Activated naive CD8-positive, alpha-beta T cell treated with anti-CD3 and anti-CD28 coated beads for 36 hours (primary cell): Measurements from ENCODE around the gene SMOC2. TPM values are rescaled to one million over a fixed set of nuclear protein-coding genes. Genes with fewer than 3 reads are reported as not detected.
"Not testable (repeated sequence)": the region's sequence is repeated elsewhere in the genome, so short reads cannot be mapped to it uniquely, and the experiment has no call there.

Experiments used
- DNase-seq: peaks from one replicate; pipeline ENCODE4 v3.0.0; 2021
- H3K27ac Mint-ChIP-seq: one replicate; pipeline ENCODE4 v1.8.0; 2022; ENCODE audit warnings: mild to moderate bottlenecking, moderate library complexity, mixed read lengths
- H3K27me3 Mint-ChIP-seq: one replicate; pipeline ENCODE4 v1.8.0; 2022; ENCODE audit warnings: mild to moderate bottlenecking, mixed read lengths
- H3K36me3 Mint-ChIP-seq: one replicate; pipeline ENCODE4 v1.8.0; 2021; ENCODE audit warnings: mild to moderate bottlenecking, mixed read lengths
- H3K4me1 Mint-ChIP-seq: one replicate; pipeline ENCODE4 v1.8.0; 2021; ENCODE audit warnings: mixed read lengths
- H3K4me3 Mint-ChIP-seq: one replicate; pipeline ENCODE4 v1.8.0; 2022; ENCODE audit warnings: mild to moderate bottlenecking, moderate library complexity, mixed read lengths
- H3K9me3 Mint-ChIP-seq: one replicate; pipeline ENCODE4 v1.8.0; 2022; ENCODE audit warnings: mixed read lengths
- total RNA-seq, 2 experiments: library from RNA; stranded (reverse); gene quantifications; one replicate each; pipeline ENCODE4 v1.2.3, GENCODE V29; 2021

SMOC2 gene
- total RNA-seq, 2 experiments from 2014 or later: not detected

DNA sequence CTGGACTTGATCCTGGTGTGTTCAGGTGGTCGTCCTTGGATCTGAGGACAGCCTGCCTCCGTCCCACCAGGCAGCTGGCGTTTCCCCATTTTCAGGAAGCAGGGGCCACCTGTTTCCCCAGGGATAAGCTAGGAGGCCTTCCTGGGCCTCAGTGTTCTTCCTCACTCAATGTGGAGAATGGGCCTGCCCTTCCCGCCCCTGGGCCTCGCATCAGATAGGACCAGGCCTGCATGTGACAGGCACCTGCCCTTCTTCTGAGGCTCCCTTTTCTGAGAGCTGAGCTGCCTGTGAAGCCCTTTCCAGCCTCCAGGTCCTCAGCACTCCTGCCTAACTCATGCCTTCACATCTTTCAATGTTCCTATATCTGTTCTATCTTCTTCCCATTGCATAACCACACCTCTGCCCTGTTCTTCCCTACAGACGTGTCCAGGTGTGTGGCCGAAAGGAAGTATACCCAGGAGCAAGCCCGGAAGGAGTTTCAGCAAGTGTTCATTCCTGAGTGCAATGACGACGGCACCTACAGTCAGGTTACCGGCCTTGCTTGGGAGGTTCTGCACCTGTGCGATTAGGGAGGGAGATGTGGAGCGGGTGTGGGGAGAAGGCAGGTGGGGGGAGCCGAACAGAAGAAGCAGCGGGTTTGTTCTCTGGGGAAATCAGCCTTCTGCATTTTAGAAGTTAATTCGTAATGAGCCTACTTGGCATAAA, 85.1 kb downstream of the SMOC2 start:
- DNase-seq: no peak
- Mint-ChIP-seq H3K27ac (no peak overlapping the region), H3K9me3 (no peaks in the 10 kb centered on the region)

DNA sequence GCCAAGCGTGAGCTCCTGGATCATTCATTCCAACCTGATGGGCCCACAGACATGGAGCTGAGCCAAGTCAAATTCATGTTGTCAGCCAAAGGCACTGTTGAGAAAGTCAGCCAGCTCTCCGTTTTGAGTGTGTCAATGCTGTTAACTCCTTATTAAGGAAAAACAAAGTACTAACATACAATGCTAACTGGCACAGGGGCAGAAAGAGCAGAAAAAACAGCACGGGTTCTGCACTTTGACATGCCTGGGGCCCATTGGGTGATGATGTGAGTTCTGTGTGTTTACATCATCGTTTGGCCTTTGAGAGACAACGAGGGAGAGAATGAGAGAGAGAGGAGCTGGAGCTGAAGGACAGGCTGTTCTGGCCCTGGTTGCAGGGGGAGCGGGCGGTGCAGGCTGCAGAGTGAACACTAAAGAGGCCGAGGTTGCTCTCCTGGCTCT, 85.9 kb downstream of the SMOC2 start:
- Mint-ChIP-seq H3K9me3 (no peaks in the 10 kb centered on the region), H3K4me3 (no peak overlapping the region), H3K4me1 (no peaks in the 10 kb centered on the region), H3K36me3 (no peaks in the 10 kb centered on the region), H3K27me3 (no peaks in the 10 kb centered on the region), H3K27ac (no peak overlapping the region)
- no peak for DNase-seq

More for the DNA sequence above, 85.1 kb downstream of the SMOC2 start:
- Mint-ChIP-seq H3K4me1 (no peaks in the 10 kb centered on the region), H3K4me3 (no peak overlapping the region), H3K27me3 (no peaks in the 10 kb centered on the region), H3K36me3 (no peaks in the 10 kb centered on the region)

DNA sequence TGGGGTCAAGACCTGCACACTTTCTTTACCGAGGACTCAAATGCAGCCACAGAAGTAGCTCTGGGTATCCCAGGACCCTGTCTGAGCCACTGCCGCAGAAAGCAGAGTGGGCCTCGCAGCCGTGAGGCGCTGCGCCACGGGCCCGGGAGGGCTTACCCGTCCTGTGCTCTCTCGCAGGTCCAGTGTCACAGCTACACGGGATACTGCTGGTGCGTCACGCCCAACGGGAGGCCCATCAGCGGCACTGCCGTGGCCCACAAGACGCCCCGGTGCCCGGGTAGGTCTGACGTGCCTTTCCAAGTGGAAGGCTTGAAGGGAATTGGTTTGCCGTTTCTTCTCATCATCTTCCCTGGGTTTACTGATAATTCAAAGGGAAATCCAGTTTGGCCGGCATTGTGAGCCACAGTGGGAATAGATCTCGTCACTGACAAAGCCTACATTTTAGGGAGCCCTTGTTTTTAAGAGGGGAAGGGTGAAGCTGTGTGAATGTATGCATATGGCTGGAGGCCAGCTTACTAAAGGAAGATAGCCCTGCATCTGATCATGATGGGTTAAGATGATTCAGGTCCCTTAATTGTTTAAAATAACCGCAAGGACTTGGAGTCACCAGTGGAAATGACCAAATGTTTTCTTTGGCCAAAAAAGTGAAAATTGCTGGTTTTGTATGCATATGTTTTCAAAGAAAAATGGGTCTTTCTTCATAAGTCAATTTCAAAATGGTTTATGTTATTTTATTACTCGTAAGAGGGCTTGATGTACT, 86.6 kb downstream of the SMOC2 start:
- H3K4me1 Mint-ChIP-seq: no peaks in the 10 kb centered on the region
- no peaks in the 10 kb centered on the region for H3K36me3 Mint-ChIP-seq
- no peaks in the 10 kb centered on the region for H3K27me3 Mint-ChIP-seq
- H3K4me3 Mint-ChIP-seq: no peak overlapping the region
- no peaks in the 10 kb centered on the region for H3K9me3 Mint-ChIP-seq
- H3K27ac Mint-ChIP-seq: no peak overlapping the region
- no peak for DNase-seq

GRCh38 chr6:168528474-168529095, 87.6 kb downstream of the SMOC2 start:
- Mint-ChIP-seq H3K4me3 (no peak overlapping the region), H3K27ac (no peak overlapping the region), H3K36me3 (no peaks in the 10 kb centered on the region), H3K27me3 (no peaks in the 10 kb centered on the region), H3K9me3 (no peaks in the 10 kb centered on the region), H3K4me1 (peaks cover 2% of the 10 kb centered on the region)
- DNase-seq: no peak

- no peak for DNase-seq
- Mint-ChIP-seq H3K27me3 (no peaks in the 10 kb centered on the region), H3K9me3 (no peaks in the 10 kb centered on the region), H3K4me3 (no peak overlapping the region), H3K4me1 (peaks cover 2% of the 10 kb centered on the region), H3K27ac (no peak overlapping the region), H3K36me3 (no peaks in the 10 kb centered on the region)
These were observed 88.2 kb downstream of the SMOC2 start for GRCh38 chr6:168529214-168529613.

DNA sequence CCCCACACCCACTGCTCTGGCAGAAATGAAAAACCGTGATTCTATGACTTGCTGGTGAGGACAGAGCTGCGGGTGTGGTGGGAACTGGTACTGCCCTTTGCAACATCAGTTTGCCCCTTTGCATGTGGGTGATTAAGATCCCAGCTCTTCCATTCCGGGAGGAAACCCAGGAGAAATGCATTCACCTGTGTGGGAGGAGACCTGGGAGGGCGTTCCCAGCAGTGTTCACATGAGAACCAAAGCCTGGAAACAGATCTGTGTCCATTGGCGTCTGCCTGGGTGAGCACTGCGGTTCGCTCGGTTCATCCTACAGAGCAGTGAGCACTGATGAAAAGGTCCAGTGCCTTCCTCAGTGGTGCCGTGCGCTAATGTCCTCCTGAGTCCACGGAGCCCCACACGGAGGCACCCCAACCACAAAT, 89.7 kb downstream of the SMOC2 start:
- Mint-ChIP-seq H3K27me3 (no peaks in the 10 kb centered on the region), H3K4me1 (peaks cover 2% of the 10 kb centered on the region), H3K36me3 (no peaks in the 10 kb centered on the region)

DNA sequence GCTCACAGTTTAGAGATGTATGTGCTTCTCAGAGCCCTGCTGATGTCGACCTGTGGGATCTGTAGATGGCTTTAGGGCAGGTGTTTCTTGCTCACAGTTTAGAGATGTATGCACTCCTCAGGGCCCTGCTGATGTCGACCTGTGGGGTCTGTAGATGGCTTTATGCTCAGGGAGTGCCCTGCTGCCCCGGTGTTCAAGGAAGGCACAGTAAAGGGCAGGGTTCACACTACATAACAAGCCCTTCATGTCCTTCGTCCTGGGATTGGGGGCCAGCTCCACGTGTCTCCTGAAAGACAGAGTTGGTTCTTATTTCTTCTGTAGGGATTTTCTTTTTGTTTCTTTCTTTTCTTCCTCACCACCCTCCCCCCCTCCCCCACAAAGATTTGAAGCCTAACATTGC, 91.1 kb downstream of the SMOC2 start:
- Mint-ChIP-seq H3K36me3 (no peaks in the 10 kb centered on the region), H3K4me3 (no peak overlapping the region), H3K27me3 (no peaks in the 10 kb centered on the region), H3K4me1 (peaks cover 2% of the 10 kb centered on the region), H3K9me3 (no peaks in the 10 kb centered on the region), H3K27ac (no peak overlapping the region)
- DNase-seq: no peak

More for the DNA sequence above, 89.7 kb downstream of the SMOC2 start:
- Mint-ChIP-seq H3K4me3 (no peak overlapping the region), H3K9me3 (no peaks in the 10 kb centered on the region), H3K27ac (no peak overlapping the region)
- no peak for DNase-seq

- no peak overlapping the region for H3K27ac Mint-ChIP-seq
- no peaks in the 10 kb centered on the region for H3K9me3 Mint-ChIP-seq
- peaks cover 2% of the 10 kb centered on the region for H3K4me1 Mint-ChIP-seq
- no peak for DNase-seq
- no peaks in the 10 kb centered on the region for H3K27me3 Mint-ChIP-seq
- no peak overlapping the region for H3K4me3 Mint-ChIP-seq
- no peaks in the 10 kb centered on the region for H3K36me3 Mint-ChIP-seq
These were observed 92.4 kb downstream of the SMOC2 start for GRCh38 chr6:168533414-168533813.

DNA sequence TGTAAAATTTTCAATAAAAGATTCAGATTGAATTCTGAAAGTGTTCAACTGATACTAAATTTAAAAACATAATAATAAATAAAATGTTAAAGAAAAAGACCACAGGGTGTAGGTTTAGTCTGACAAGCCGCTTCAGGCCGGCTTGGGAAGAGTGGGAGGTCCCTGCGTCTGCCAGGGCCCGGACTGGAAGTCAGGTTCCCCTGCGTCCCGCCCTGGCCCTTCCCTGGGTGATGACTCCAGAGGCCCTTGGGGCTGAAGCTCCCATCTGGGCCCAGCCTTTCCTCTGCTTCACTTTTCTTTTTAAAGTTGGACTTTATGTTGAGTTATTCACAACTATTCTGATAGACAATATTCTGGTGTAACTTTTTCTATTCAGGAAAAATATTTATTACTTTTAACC, 93.3 kb downstream of the SMOC2 start:
- no peak overlapping the region for H3K27ac Mint-ChIP-seq

GRCh38 chr6:168535711-168536110, 94.7 kb downstream of the SMOC2 start:
- H3K4me1 Mint-ChIP-seq: peaks cover 2% of the 10 kb centered on the region
- H3K36me3 Mint-ChIP-seq: no peaks in the 10 kb centered on the region
- no peaks in the 10 kb centered on the region for H3K9me3 Mint-ChIP-seq
- H3K27me3 Mint-ChIP-seq: peaks cover 8% of the 10 kb centered on the region
- no peak for DNase-seq
- H3K27ac Mint-ChIP-seq: no peak overlapping the region
- no peak overlapping the region for H3K4me3 Mint-ChIP-seq

More for the DNA sequence above, 93.3 kb downstream of the SMOC2 start:
- Mint-ChIP-seq H3K4me3 (no peak overlapping the region), H3K9me3 (no peaks in the 10 kb centered on the region), H3K36me3 (no peaks in the 10 kb centered on the region), H3K4me1 (peaks cover 2% of the 10 kb centered on the region), H3K27me3 (no peaks in the 10 kb centered on the region)
- no peak for DNase-seq

GRCh38 chr6:168536196-168536595, 95.2 kb downstream of the SMOC2 start:
- no peak overlapping the region for H3K27ac Mint-ChIP-seq
- peaks cover 12% of the 10 kb centered on the region for H3K27me3 Mint-ChIP-seq
- no peaks in the 10 kb centered on the region for H3K9me3 Mint-ChIP-seq
- H3K36me3 Mint-ChIP-seq: no peaks in the 10 kb centered on the region
- no peak for DNase-seq
- peaks cover 2% of the 10 kb centered on the region for H3K4me1 Mint-ChIP-seq
- no peak overlapping the region for H3K4me3 Mint-ChIP-seq

- Mint-ChIP-seq H3K4me3 (no peak overlapping the region), H3K36me3 (no peaks in the 10 kb centered on the region)
These were observed 95.9 kb downstream of the SMOC2 start for GRCh38 chr6:168536665-168537539.

GRCh38 chr6:168537540-168537884, 96.5 kb downstream of the SMOC2 start:
- H3K4me1 Mint-ChIP-seq: peaks cover 2% of the 10 kb centered on the region
- DNase-seq: no peak
- no peaks in the 10 kb centered on the region for H3K9me3 Mint-ChIP-seq
- no peak overlapping the region for H3K27ac Mint-ChIP-seq
- H3K27me3 Mint-ChIP-seq: peaks cover 13% of the 10 kb centered on the region
- no peak overlapping the region for H3K4me3 Mint-ChIP-seq
- H3K36me3 Mint-ChIP-seq: no peaks in the 10 kb centered on the region

More at GRCh38 chr6:168536665-168537539, 95.9 kb downstream of the SMOC2 start:
- Mint-ChIP-seq H3K4me1 (peaks cover 2% of the 10 kb centered on the region), H3K27ac (no peak overlapping the region), H3K27me3 (peaks cover 13% of the 10 kb centered on the region), H3K9me3 (no peaks in the 10 kb centered on the region)
- no peak for DNase-seq

- DNase-seq, H3K9me3 Mint-ChIP-seq, H3K4me1 Mint-ChIP-seq, H3K36me3 Mint-ChIP-seq, H3K4me3 Mint-ChIP-seq, H3K27ac Mint-ChIP-seq: not testable (repeated sequence)
- H3K27me3 Mint-ChIP-seq: peaks cover 13% of the 10 kb centered on the region
These were observed 97.4 kb downstream of the SMOC2 start for GRCh38 chr6:168538188-168538891.
